Immature natural killer cell (primary cell): Measurements from ENCODE around the gene MAP3K12. TPM values are rescaled to one million over a fixed set of nuclear protein-coding genes. Genes with fewer than 3 reads are reported as not detected.

ENCODE experiments used
- DNase-seq, 3 donors: peaks; one replicate each; pipeline ENCODE4 v3.0.0; 2022; ENCODE audit warnings: mixed read lengths in 1 of 3
- H3K27ac Mint-ChIP-seq, 6 donors: one replicate each; pipeline ENCODE4 v1.8.0; 2020; ENCODE audit warnings: mixed read lengths in 6 of 6, mild to moderate bottlenecking in 5 of 6, inconsistent platforms in 4 of 6, moderate library complexity in 3 of 6
- H3K27me3 Mint-ChIP-seq, 3 donors: one replicate each; pipeline ENCODE4 v1.8.0; 2020 to 2021; ENCODE audit warnings: low read depth in 3 of 3, mild to moderate bottlenecking in 3 of 3, mixed read lengths in 3 of 3, moderate library complexity in 3 of 3, inconsistent platforms in 1 of 3
- H3K36me3 Mint-ChIP-seq, 3 donors: one replicate each; pipeline ENCODE4 v1.8.0; 2020; ENCODE audit warnings: mixed read lengths in 3 of 3, inconsistent platforms in 2 of 3, mild to moderate bottlenecking in 2 of 3
- H3K4me1 Mint-ChIP-seq, 2 donors: one replicate each; pipeline ENCODE4 v1.8.0; 2020; ENCODE audit warnings: inconsistent platforms in 2 of 2, mild to moderate bottlenecking in 2 of 2, mixed read lengths in 2 of 2, moderate library complexity in 1 of 2
- H3K4me3 Mint-ChIP-seq, 5 donors: one replicate each; pipeline ENCODE4 v1.8.0; 2020; ENCODE audit warnings: mild to moderate bottlenecking in 5 of 5, mixed read lengths in 5 of 5, inconsistent platforms in 3 of 5, moderate library complexity in 3 of 5
- H3K9me3 Mint-ChIP-seq, 6 donors: one replicate each; pipeline ENCODE4 v1.8.0; 2020; ENCODE audit warnings: mild to moderate bottlenecking in 6 of 6, mixed read lengths in 6 of 6, inconsistent platforms in 4 of 6, moderate library complexity in 3 of 6
- polyA plus RNA-seq, 3 donors: library from polyadenylated mRNA; unstranded; fragments of 300-500 nt; fragmentation: Illumina TruSeq; gene quantifications; one replicate each; pipeline ENCODE4 v1.2.3, GENCODE V29; 2021

MAP3K12 gene
- polyA plus RNA-seq, 3 donors from 2014 or later = 1.2 to 2.7 TPM; not detected in 1

GRCh38 chr12:53493610-53494391 is 5.5 kb downstream of the MAP3K12 start:
- Mint-ChIP-seq H3K4me1 (peaks cover 34 to 42% of the 10 kb centered on the region in 2 donors), H3K4me3 (peak overlapping the region; percentile 85 to 93 (median 89)), H3K9me3 (no peaks in the 10 kb centered on the region), H3K36me3 (no peaks in the 10 kb centered on the region), H3K27ac (peak overlapping the region; percentile 73 to 94 (median 88)), H3K27me3 (peaks cover 7 to 12% (median 7%) of the 10 kb centered on the region in 3 donors)
- no peak for DNase-seq

- H3K4me1 Mint-ChIP-seq = peaks cover 26 to 34% of the 10 kb centered on the region in 2 donors
- peaks cover 7 to 8% (median 7%) of the 10 kb centered on the region in 3 donors for H3K27me3 Mint-ChIP-seq
- no peaks in the 10 kb centered on the region for H3K36me3 Mint-ChIP-seq
- no peaks in the 10 kb centered on the region for H3K9me3 Mint-ChIP-seq
- H3K4me3 Mint-ChIP-seq = peak overlapping the region; percentile 85 to 93 (median 89)
- peak overlapping the region; percentile 73 to 94 (median 88) for H3K27ac Mint-ChIP-seq
- peak; percentile 83 to 85 (median 85) for DNase-seq
Observed at GRCh38 chr12:53492830-53493609, 6.2 kb downstream of the MAP3K12 start.

GRCh38 chr12:53492188-53492587 is 7.1 kb downstream of the MAP3K12 start:
- Mint-ChIP-seq H3K36me3 (no peaks in the 10 kb centered on the region), H3K9me3 (no peaks in the 10 kb centered on the region)

GRCh38 chr12:53489242-53489864 is 9.9 kb downstream of the MAP3K12 start:
- Mint-ChIP-seq H3K4me3 (no peak overlapping the region), H3K4me1 (peaks cover 25 to 26% of the 10 kb centered on the region in 2 donors), H3K36me3 (peaks cover 0 to 6% (median 0%) of the 10 kb centered on the region in 3 donors), H3K9me3 (no peaks in the 10 kb centered on the region), H3K27me3 (peaks cover 3 to 11% (median 6%) of the 10 kb centered on the region in 3 donors), H3K27ac (peak overlapping the region in 4 of 6 donors; percentile 6 to 57 (median 30))
- no peak for DNase-seq

More at GRCh38 chr12:53492188-53492587, 7.1 kb downstream of the MAP3K12 start:
- peaks cover 7 to 8% (median 7%) of the 10 kb centered on the region in 3 donors for H3K27me3 Mint-ChIP-seq
- H3K4me3 Mint-ChIP-seq = peak overlapping the region; percentile 48 to 92 (median 85)
- H3K4me1 Mint-ChIP-seq = peaks cover 24 to 28% of the 10 kb centered on the region in 2 donors
- peak overlapping the region; percentile 70 to 86 (median 85) for H3K27ac Mint-ChIP-seq
- no peak for DNase-seq

- no peak for DNase-seq
- Mint-ChIP-seq H3K4me3 (no peak overlapping the region), H3K27ac (peak overlapping the region in 5 of 6 donors; percentile 19 to 84 (median 67)), H3K27me3 (peaks cover 0 to 12% (median 2%) of the 10 kb centered on the region in 3 donors), H3K9me3 (no peaks in the 10 kb centered on the region), H3K36me3 (peaks cover 0 to 15% (median 5%) of the 10 kb centered on the region in 3 donors), H3K4me1 (peaks cover 6 to 10% of the 10 kb centered on the region in 2 donors)
Observed at GRCh38 chr12:53486736-53487487, 12.3 kb downstream of the MAP3K12 start.

- Mint-ChIP-seq H3K27me3 (peaks cover 0 to 13% (median 4%) of the 10 kb centered on the region in 3 donors), H3K4me3 (no peak overlapping the region), H3K36me3 (peaks cover 0 to 17% (median 7%) of the 10 kb centered on the region in 3 donors), H3K4me1 (peaks cover 4 to 8% of the 10 kb centered on the region in 2 donors), H3K9me3 (no peaks in the 10 kb centered on the region), H3K27ac (peak overlapping the region in 5 of 6 donors; percentile 19 to 84 (median 67))
- no peak for DNase-seq
Observed at GRCh38 chr12:53485955-53486735, 13.1 kb downstream of the MAP3K12 start.

DNA sequence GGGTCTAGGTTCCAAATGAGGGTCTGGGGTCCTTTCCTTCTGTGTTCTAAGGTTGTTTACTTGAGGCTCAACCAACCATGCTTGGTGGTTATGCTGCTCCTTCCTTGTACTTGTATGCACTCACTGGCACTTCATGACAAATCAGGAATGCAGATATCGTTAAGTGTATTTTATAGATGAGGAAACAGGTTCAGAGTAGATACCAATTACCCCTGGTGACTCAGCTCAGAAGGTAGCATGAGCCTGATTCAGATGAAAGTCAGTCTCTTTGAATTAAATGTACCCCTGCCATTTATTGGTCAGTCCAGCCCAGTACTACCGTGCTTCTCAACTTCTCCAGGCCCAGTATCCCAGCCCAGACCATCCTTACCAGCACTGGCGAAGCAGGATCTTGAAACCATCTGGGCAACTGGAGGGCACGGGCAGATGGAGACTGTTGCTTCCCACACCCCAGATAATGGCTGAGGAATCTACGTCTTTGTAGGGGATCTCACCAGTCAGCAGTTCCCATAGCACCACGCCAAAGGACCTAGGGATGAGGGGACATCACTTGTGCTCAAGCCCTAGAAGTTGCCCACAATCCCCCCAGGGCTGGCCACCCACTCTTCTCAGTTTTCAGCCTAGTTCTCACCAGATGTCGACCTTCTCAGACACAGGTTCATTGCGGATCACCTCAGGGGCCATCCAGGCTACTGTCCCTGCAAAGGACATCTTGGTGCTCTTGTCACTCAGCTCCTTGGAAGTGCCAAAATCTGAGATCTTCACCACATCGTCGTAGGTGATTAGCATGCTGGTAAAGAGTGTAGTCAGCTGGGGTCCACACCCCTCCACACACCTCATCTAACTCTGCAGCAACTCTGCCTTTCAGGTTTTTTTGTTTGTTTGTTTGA is 14.3 kb downstream of the MAP3K12 start:
- no peak for DNase-seq
- peaks cover 0 to 13% (median 5%) of the 10 kb centered on the region in 3 donors for H3K27me3 Mint-ChIP-seq
- peaks cover 1 to 23% (median 7%) of the 10 kb centered on the region in 3 donors for H3K36me3 Mint-ChIP-seq
- peak overlapping the region in 4 of 6 donors; percentile 45 to 67 (median 55) for H3K27ac Mint-ChIP-seq
- no peaks in the 10 kb centered on the region for H3K9me3 Mint-ChIP-seq
- no peak overlapping the region for H3K4me3 Mint-ChIP-seq
- peaks cover 9 to 11% of the 10 kb centered on the region in 2 donors for H3K4me1 Mint-ChIP-seq

DNA sequence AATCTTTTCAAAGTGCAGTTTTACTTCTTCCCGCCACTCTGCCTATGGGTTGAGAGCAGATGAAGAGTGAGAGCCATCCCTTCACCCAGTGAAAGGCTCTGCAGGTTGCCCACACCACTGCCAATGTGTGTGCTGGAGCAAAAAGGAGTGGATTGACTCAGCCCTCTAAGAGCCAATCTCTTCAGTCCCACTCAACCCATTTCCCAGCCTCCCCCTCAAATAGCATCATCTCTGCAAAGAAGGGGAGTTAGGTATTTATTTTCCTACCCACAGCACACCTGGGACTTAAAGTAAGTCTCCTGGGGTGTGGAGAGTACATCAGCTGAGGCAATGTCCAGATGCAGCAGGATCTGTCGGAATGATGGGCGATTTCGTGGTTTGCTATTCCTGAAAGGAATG is 15.3 kb downstream of the MAP3K12 start:
- peaks cover 4 to 28% (median 12%) of the 10 kb centered on the region in 3 donors for H3K36me3 Mint-ChIP-seq
- no peak overlapping the region for H3K4me3 Mint-ChIP-seq
- peak overlapping the region in 5 of 6 donors; percentile 1 to 55 (median 17) for H3K27ac Mint-ChIP-seq
- H3K27me3 Mint-ChIP-seq = peaks cover 0 to 16% (median 5%) of the 10 kb centered on the region in 3 donors
- DNase-seq = no peak
- peaks cover 11 to 13% of the 10 kb centered on the region in 2 donors for H3K4me1 Mint-ChIP-seq
- H3K9me3 Mint-ChIP-seq = no peaks in the 10 kb centered on the region

DNA sequence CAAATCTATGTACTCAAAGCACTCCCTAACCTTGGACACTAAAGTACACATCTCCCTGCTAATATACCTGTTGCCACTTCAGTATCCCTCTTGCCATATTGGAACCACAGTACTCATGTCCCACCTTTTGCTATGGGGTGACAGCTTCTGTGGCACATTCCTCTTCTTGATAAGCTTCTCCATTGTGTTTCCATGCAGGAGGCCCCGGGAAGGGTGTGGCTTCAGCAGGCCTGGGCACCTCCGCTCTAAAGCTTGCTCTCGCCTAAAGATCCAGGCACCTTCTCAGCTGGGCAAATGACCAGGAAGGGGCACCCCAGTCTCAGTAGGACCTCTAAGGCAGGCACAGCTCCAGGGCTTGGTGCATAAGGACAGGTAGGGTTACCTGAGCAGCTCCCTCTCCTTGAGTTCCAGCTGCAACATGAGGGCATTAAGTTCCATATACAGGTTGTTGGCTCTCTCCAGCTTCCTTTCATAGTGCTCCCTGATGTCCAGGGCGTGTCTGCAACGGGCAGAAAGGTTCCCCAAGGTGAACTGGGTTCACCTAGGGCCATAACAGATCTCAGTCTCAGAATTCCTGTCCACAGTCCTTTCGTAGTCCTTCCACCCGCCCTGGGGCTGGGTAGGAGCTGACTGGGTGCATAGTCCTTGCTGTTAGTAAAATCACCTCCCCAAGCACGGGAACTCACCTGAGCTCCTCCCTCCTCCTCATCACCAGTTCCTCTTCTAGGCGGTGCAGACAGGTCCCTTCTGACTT is 15.9 kb downstream of the MAP3K12 start:
- DNase-seq = no peak
- H3K4me3 Mint-ChIP-seq = no peak overlapping the region
- no peaks in the 10 kb centered on the region for H3K9me3 Mint-ChIP-seq
- peaks cover 11 to 13% of the 10 kb centered on the region in 2 donors for H3K4me1 Mint-ChIP-seq
- H3K27me3 Mint-ChIP-seq = peaks cover 0 to 16% (median 5%) of the 10 kb centered on the region in 3 donors
- peaks cover 4 to 28% (median 12%) of the 10 kb centered on the region in 3 donors for H3K36me3 Mint-ChIP-seq
- peak overlapping the region in 3 of 6 donors; percentile 3 to 75 (median 55) for H3K27ac Mint-ChIP-seq

DNA sequence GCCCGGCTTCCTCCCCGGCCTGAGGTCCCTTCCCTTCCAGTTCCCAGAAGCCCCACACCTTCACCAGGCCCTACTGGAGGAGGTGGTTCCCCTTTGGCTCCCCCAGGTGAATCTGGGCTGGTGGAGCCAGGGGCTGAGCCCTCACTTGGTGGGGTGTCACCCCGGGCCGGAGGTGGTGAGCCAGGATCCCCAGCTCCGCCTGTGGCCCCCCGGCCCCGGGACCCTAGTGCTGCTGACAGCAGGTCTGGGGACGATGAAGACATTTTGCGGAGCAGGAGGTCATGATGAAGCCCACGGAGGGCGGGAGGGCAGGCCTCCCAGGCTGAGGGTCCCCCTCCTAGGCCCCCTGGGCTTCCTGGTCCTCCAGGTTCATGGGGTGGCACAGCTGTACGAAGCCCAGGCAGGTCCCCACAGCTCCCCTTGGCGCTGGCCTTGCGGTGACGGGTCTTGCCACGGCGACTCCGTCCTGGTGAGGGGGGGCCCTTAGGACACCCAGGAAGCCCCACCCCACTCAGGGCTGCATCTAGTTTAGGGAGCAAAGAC is 16.6 kb downstream of the MAP3K12 start:
- peaks cover 0 to 16% (median 5%) of the 10 kb centered on the region in 3 donors for H3K27me3 Mint-ChIP-seq
- DNase-seq = no peak
- no peaks in the 10 kb centered on the region for H3K9me3 Mint-ChIP-seq
- peaks cover 11 to 13% of the 10 kb centered on the region in 2 donors for H3K4me1 Mint-ChIP-seq
- peak overlapping the region in 1 of 6 donors; percentile 79 for H3K27ac Mint-ChIP-seq
- H3K36me3 Mint-ChIP-seq = peaks cover 4 to 28% (median 12%) of the 10 kb centered on the region in 3 donors
- no peak overlapping the region for H3K4me3 Mint-ChIP-seq
